ENCODE results near the gene ATP6V0E1.

Gene ATP6V0E1

DNA sequence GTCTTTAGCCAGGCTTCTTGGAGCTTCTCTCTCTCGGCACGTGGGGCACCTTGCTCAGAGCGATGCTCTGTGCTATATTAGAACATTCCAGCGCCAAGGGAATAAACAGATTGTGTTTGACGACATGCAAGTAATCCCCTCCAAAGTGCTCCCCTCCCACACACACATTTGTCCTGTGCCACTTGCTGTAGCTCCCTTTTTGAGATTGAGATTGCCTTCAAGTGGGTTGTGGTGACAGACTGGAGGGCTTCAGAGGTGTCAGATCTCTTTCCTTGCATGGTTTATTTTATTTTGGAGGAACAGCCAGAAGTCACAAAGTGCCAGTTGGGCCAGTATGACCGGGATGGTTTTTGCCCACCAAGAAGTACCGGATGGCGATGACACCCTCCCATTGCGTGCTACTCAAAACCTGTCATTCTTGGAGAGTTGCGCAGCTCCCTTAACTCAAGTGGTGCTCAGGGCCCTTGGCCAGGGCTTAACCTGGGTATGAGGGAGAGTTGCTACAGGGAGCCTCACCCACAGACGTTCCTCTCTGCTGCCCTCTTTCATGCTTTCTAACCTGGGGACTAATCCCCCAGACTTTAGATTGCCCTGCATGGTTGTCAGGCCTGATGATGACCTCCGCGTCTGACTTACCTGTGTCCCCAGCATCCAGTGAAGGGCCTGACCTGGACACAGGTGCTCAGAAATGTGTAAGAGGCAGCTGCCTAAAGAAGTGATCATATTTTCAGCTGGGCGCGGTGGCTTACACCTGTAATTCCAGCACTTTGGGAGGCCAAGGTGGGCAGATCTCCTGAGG is 43.1 kb upstream of the ATP6V0E1 start:
- H3K9me3 Mint-ChIP-seq, result no peaks in the 10 kb centered on the region
- peak overlapping the region; percentile 74 to 89 (median 78) for H3K27ac Mint-ChIP-seq
- H3K27me3 Mint-ChIP-seq (ENCODE audit: low read depth), result no peaks in the 10 kb centered on the region
- H3K4me1 Mint-ChIP-seq, result peaks cover 55% of the 10 kb centered on the region
- no peak for TF ChIP-seq CTCF (IDR thresholded peaks at IDR 0.05; ENCODE audit: unreplicated experiment in 3 of 3)
- H3K4me3 Mint-ChIP-seq, result peak overlapping the region in 1 of 3 experiments; percentile 16
- peaks cover 46% of the 10 kb centered on the region for H3K36me3 Mint-ChIP-seq (ENCODE audit: low read depth)

DNA sequence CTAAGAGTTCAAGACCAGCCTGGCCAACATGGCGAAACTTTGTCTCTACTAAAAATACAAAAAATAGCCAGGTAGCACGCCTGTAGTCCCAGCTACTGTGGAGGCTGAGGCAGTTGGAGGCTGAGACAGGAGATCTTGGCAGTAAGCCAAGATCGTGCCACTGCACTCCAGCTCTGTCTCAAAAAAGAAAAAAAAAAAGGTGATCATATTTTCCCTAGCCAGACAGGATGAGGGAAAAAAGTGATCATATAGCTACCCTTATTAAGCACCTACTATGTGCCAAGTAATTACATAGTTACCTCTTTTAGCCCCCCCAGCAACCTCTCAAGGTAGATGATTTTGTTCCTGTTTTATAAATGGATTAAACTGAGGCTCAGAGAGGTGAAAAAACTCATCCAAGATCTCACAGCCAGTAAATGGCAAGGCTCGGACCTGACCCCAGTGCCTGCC is 42.5 kb upstream of the ATP6V0E1 start:
- Mint-ChIP-seq H3K36me3 (ENCODE audit: low read depth) (peaks cover 45% of the 10 kb centered on the region), H3K4me1 (peaks cover 51% of the 10 kb centered on the region), H3K27me3 (ENCODE audit: low read depth) (no peaks in the 10 kb centered on the region), H3K9me3 (no peaks in the 10 kb centered on the region), H3K4me3 (peak overlapping the region in 1 of 3 experiments; percentile 5), H3K27ac (peak overlapping the region; percentile 77 to 80 (median 78))
- TF ChIP-seq CTCF (IDR thresholded peaks at IDR 0.05; ENCODE audit: unreplicated experiment in 3 of 3), result no peak

- H3K4me1 Mint-ChIP-seq, result peaks cover 52% of the 10 kb centered on the region
- H3K4me3 Mint-ChIP-seq, result no peak overlapping the region
- H3K27ac Mint-ChIP-seq, result peak overlapping the region; percentile 84 to 94 (median 88)
- TF ChIP-seq CTCF (IDR thresholded peaks at IDR 0.05; ENCODE audit: unreplicated experiment in 3 of 3), result no peak
- no peaks in the 10 kb centered on the region for H3K9me3 Mint-ChIP-seq
- H3K36me3 Mint-ChIP-seq (ENCODE audit: low read depth), result peaks cover 30% of the 10 kb centered on the region
- H3K27me3 Mint-ChIP-seq (ENCODE audit: low read depth), result no peaks in the 10 kb centered on the region
These were observed 41.0 kb upstream of the ATP6V0E1 start for GRCh38 chr5:172942556-172942955.

GRCh38 chr5:172943283-172943841 is 40.2 kb upstream of the ATP6V0E1 start:
- H3K9me3 Mint-ChIP-seq, result no peaks in the 10 kb centered on the region
- H3K27ac Mint-ChIP-seq, result peak overlapping the region; percentile 84 to 94 (median 88)
- H3K4me1 Mint-ChIP-seq, result peaks cover 60% of the 10 kb centered on the region
- H3K27me3 Mint-ChIP-seq (ENCODE audit: low read depth), result no peaks in the 10 kb centered on the region
- TF ChIP-seq CTCF (IDR thresholded peaks at IDR 0.05; ENCODE audit: unreplicated experiment in 3 of 3), result no peak
- H3K4me3 Mint-ChIP-seq, result no peak overlapping the region
- peaks cover 23% of the 10 kb centered on the region for H3K36me3 Mint-ChIP-seq (ENCODE audit: low read depth)

- TF ChIP-seq CTCF (IDR thresholded peaks at IDR 0.05; ENCODE audit: unreplicated experiment in 3 of 3), result no peak
- Mint-ChIP-seq H3K4me1 (peaks cover 61% of the 10 kb centered on the region), H3K9me3 (no peaks in the 10 kb centered on the region), H3K4me3 (no peak overlapping the region), H3K27me3 (ENCODE audit: low read depth) (no peaks in the 10 kb centered on the region), H3K27ac (peak overlapping the region; percentile 84 to 94 (median 88)), H3K36me3 (ENCODE audit: low read depth) (peaks cover 23% of the 10 kb centered on the region)
These were observed 39.7 kb upstream of the ATP6V0E1 start for GRCh38 chr5:172943906-172944305.

Measured in nephron (organoid).